T follicular helper cell (primary cell): Measurements from ENCODE around the gene EXOC3L2.
"Not testable (repeated sequence)": the region's sequence is repeated elsewhere in the genome, so short reads cannot be mapped to it uniquely, and the experiment has no call there.

Experiments
- DNase-seq: peaks from one replicate; pipeline ENCODE4 v3.0.0-alpha.2; 2020; ENCODE audit warnings: low read depth
- total RNA-seq, 2 experiments: gene quantifications; one replicate each; lab custom pipeline; 2026; lab: John Stamatoyannopoulos, UW

EXOC3L2 gene
- total RNA-seq: 0 reads per million in 2 experiments

DNA sequence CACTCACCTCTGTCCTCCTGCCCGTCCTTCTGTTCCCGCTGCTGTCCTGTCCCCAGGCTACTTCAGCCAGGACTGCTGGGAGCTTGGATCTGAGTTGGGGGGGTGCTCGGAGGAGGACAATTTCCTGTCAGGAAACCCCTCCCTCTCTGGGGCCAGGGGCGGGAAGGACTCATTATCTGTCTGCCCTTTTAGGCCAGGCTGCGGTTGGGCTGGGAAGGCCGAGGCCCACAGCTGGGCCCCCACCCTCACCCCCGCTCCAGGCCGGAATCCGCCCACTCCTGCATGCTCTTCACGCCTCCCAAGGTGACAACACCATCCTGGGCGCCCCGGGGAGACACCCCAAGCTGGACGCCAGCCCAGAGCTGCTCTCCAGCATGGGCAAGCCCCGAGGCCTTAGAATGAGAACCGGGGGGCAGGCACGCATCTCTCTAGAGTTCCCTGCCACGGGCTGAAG lies at the start of gene EXOC3L2:
Gene EXOC3L2, minus strand, starts transcription at position 74 of the 454 bp plus-strand sequence. CDS start 6,362 bp downstream, outside the sequence.
- no peak for DNase-seq

GRCh38 chr19:45294291-45295029 lies 49.3 kb upstream of the EXOC3L2 start:
- no peak for DNase-seq

DNA sequence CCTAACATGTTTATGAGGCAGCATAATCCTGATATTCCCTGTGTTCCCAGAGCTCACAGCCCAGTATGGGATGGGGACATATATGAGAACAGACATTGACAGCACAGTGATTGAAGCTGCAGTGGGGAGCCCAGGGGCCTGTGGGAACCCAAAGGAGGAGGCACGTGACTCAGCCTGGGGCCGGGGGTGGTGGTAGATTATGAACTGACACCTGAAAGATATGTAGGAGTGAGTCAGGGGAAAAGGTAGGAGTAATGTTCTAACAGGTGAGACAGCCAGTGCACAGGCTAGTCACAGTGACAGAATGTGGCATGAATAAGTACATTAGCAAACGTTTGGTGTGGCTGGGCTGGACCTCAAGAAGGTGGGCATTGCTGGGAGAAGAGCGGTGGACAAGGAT lies 48.5 kb upstream of the EXOC3L2 start:
- DNase-seq: no peak

GRCh38 chr19:45291834-45292233 lies 46.6 kb upstream of the EXOC3L2 start:
- DNase-seq: no peak

DNA sequence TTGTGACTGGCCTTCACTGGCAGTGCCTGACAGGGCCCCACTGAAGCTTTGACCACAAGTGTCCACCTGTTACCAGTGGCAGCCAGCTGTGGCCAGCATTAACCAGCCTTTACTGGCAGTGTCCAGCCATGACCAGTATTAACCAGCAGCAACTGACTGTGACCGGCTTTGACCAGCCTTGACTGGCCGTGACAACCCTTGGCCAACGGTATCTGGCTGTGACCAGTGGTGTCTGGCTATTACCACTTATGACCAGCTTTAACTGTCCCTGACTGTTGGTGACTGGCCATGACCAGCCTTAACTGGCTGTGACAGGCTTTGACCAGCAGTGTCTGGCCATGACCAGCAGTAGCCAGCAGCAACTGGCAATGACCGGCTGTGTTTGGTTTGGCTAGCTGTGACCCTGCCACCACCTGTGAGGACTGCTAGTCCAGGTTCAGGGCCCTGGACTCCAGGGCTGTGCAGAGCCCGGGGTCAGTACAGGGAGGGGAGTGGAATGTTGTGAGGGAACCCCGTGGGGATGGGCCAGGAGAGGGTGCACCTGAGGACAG lies 45.2 kb upstream of the EXOC3L2 start:
- no peak for DNase-seq

GRCh38 chr19:45283443-45284033 lies 38.3 kb upstream of the EXOC3L2 start:
- DNase-seq: no peak

DNA sequence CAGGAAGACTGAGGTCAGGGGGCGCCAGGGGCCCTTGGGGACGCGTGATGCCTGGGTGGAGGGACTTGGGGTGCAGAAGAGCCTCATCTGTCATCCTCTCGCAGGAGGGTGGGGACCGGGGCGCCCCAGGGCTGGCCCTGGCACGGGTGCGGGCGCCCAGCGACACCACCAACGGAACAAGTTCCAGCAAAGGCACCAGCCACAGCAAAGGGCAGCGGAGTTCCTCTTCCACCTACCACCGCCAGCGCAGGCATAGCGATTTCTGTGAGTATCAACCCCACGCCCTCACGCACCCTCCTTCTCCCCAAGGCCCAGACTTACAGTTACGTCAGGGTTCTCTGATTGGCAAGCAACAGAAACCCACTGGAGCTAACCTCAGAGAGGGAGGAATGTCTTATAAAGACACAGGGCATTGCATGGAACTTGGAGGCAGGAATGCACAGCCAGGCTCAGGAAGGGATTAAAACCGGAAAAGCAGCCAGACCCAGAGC lies 35.3 kb upstream of the EXOC3L2 start:
- no peak for DNase-seq

GRCh38 chr19:45279587-45280192 lies 34.5 kb upstream of the EXOC3L2 start:
- no peak for DNase-seq

DNA sequence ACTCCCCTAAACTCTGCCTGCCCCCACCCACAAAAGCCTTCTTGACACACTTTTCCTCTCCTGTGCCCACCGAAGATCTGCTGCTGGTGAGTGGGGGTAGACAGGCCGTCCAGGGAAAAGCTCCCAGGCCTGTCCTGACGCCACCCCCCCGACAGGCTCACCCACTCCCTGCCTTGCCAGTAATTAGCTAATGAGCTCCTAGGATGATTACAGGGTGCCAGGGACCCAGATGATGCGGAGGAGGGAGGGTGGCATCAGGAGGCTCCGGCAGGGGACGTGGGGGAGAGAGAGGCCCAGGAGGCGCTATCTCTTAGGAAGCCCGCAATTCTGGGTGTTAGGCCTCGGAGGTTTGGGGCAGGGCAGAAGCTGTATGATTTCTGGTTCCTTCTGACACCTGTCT lies 32.9 kb upstream of the EXOC3L2 start:
- DNase-seq: no peak

DNA sequence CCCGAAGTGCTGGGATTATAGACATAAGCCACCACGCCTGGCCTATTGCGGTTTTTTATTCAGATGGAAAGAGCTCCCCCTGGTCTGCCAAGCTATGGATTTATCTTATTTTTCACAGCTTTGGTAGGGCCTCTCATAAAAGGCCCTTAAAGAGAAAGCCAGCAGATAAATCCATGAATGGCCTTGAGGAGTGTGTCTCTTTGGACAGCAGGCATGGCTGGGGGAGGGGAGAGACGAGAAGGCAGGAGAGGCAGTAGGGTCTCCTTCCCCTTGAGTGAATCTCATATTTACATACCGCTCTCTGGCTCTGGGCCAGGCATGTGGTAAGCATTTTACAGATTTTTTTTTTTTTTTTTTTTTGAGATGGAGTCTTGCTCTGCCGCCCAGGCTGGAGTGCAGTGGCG lies 31.1 kb upstream of the EXOC3L2 start:
- DNase-seq: no peak

- no peak for DNase-seq
These were observed 30.3 kb upstream of the EXOC3L2 start for GRCh38 chr19:45275370-45275971.

DNA sequence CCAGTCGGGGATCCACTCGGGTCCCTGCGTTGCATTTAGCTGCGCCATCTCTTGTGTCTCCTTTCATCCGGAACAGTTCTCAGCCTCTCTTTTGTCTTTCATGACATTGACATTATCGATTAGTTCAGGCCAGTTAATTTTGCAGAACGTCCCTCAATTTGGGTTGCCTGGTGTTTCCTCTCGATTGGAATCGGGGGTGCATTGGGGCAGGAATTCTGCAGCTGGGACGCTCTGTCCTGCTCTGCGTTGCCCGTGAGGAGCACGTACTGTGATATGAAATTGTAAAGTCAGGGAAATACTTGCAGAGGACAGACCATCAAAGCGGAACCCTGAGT lies 28.3 kb upstream of the EXOC3L2 start:
- DNase-seq: no peak

- no peak for DNase-seq
These were observed 26.5 kb upstream of the EXOC3L2 start for GRCh38 chr19:45271735-45272108.

DNA sequence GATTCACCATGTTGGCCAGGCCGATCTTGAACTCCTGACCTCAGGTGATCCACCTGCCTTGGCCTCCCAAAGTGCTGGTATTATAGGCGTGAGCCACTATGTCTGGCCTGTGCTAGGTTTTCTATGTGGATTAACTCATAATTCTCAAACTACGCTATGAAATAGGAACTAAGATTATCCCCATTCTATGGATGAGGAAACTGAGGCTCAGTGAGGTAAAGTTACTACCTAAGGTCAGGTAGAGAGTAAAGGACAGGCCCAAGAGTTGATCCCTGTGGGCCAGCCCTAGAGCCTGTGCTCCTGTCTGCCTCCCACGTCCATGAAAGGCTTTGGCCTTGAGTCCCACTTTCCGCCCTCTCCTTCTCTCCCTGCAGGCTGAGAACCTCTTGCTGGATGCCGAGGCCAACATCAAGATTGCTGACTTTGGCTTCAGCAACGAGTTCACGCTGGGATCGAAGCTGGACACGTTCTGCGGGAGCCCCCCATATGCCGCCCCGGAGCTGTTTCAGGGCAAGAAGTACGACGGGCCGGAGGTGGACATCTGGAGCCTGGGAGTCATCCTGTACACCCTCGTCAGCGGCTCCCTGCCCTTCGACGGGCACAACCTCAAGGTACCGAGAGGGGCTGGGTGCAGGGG lies 26.0 kb upstream of the EXOC3L2 start:
- DNase-seq: no peak

DNA sequence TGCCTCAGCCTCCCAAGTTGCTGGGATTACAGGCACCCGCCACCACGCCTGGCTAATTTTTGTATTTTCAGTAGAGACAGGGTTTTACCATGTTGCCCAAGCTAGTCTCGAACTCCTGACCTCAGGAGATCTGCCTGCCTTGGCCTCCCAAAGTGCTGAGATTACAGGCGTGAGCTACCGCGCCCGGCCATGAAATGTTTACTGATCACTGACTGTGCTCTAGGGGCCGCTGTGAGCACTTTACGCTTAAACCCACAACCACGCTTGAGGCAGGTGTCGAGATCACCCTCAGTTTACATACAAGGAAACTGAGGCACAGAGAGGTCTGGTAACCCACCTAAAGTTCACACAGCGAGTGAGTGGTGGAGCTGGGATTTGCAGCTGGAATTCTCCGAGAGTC lies 24.7 kb upstream of the EXOC3L2 start:
- DNase-seq: not testable (repeated sequence)

DNA sequence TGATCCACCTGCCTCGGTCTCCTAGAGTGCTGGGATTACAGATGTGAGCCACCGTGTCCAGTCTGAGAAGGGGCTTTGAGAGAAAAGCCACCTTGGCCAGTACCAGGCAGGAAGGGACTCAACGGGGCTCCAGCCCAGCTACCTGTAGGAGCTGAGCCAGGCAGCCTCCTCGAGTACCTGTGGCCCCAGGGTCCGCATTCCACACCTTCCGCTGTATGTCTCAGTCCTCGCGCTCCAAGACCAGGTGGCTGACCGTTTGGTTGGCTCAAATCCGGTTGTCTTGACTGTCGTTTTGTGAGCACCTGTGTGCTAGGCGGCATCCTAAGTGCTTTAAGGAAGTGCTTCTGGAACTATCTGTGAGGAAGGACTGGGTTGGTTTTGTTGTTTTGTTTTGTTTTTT lies 22.1 kb upstream of the EXOC3L2 start:
- no peak for DNase-seq

GRCh38 chr19:45265375-45265774 lies 20.2 kb upstream of the EXOC3L2 start:
- DNase-seq: no peak

GRCh38 chr19:45264781-45265317 lies 19.6 kb upstream of the EXOC3L2 start:
- DNase-seq: no peak

GRCh38 chr19:45263013-45263412 lies 17.8 kb upstream of the EXOC3L2 start:
- no peak for DNase-seq

DNA sequence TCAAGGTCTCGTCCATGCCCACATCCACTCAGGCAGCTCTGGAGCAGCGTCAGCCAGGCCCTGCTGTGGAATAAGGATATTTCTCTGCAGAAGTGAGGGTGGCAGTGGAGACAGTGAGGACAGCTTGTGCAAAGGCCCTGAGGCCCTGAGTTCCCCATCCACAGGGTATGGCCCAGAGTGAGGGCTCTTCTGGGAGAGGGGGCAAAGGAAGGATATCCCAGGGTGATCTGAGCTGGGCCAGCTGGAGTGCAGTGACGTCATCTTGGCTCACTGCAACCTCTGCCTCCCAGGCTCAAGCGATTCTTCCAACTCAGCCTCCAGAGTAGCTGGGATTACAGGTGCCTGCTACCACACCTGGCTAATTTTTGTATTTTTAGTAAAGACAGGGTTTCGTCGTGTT lies 17.4 kb upstream of the EXOC3L2 start:
- no peak for DNase-seq

DNA sequence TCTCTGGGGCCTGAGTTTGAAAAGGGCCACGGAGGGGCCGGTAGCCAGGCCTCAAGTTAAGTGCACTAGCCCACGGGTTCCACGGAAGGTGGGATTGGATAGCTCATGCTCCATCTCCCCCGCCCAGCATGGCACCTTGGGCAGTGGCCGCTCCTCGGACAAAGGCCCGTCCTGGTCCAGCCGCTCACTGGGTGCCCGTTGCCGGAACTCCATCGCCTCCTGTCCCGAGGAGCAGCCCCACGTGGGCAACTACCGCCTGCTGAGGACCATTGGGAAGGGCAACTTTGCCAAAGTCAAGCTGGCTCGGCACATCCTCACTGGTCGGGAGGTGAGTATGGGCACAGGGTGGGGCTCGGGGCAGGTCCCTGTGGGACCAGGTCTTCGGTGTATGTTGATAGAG lies 13.7 kb upstream of the EXOC3L2 start:
- no peak for DNase-seq

- no peak for DNase-seq
These were observed 11.6 kb upstream of the EXOC3L2 start for GRCh38 chr19:45256836-45257235.
